COLO829 (cell line): Measurements from ENCODE around the gene ACOT11.
"Not testable (repeated sequence)": the region's sequence is repeated elsewhere in the genome, so short reads cannot be mapped to it uniquely, and the experiment has no call there.

Source experiments
- DNase-seq: peaks from one replicate; pipeline ENCODE4 v3.0.0; 2012; ENCODE audit warnings: low spot score

Gene ACOT11

GRCh38 chr1:54608566-54609230 lies 60.7 kb downstream of the ACOT11 start:
- no peak for DNase-seq

GRCh38 chr1:54609301-54609921 lies 61.4 kb downstream of the ACOT11 start:
- no peak for DNase-seq

GRCh38 chr1:54610048-54610447 lies 62.0 kb downstream of the ACOT11 start:
- DNase-seq: no peak

- no peak for DNase-seq
Observed at GRCh38 chr1:54610601-54611580, 62.9 kb downstream of the ACOT11 start.

- DNase-seq: no peak
Observed at GRCh38 chr1:54611621-54612020, 63.6 kb downstream of the ACOT11 start.

GRCh38 chr1:54614024-54614423 lies 66.0 kb downstream of the ACOT11 start:
- no peak for DNase-seq

- DNase-seq: no peak
Observed at GRCh38 chr1:54614563-54614962, 66.5 kb downstream of the ACOT11 start.

- no peak for DNase-seq
Observed at GRCh38 chr1:54615531-54616279, 67.7 kb downstream of the ACOT11 start.

GRCh38 chr1:54619749-54620148 lies 71.7 kb downstream of the ACOT11 start:
- no peak for DNase-seq

- no peak for DNase-seq
Observed at GRCh38 chr1:54623216-54624007, 75.4 kb downstream of the ACOT11 start, which contains the start of gene FAM151A. Gene FAM151A, minus strand, starts transcription at chr1:54623525. Its CDS starts 130 bp downstream, at chr1:54623395.

- no peak for DNase-seq
Observed at GRCh38 chr1:54624466-54625464, 76.7 kb downstream of the ACOT11 start.

GRCh38 chr1:54627196-54627595 lies 79.2 kb downstream of the ACOT11 start:
- no peak for DNase-seq

- not testable (repeated sequence) for DNase-seq
Observed at GRCh38 chr1:54635804-54636203, 87.8 kb downstream of the ACOT11 start.

- not testable (repeated sequence) for DNase-seq
Observed at GRCh38 chr1:54636461-54637446, 88.7 kb downstream of the ACOT11 start.

GRCh38 chr1:54640361-54640760 lies 92.3 kb downstream of the ACOT11 start:
- DNase-seq: no peak

GRCh38 chr1:54640863-54641836 lies 93.1 kb downstream of the ACOT11 start, which contains the start of gene MROH7:
Gene MROH7, plus strand, starts transcription at chr1:54641786. Its CDS starts 11,141 bp downstream, at chr1:54652927.
- no peak for DNase-seq

- DNase-seq: no peak
Observed at GRCh38 chr1:54643736-54644135, 95.7 kb downstream of the ACOT11 start.
